IMR-90 (cell line): ENCODE measurements around the gene COX5B. TPM values are rescaled to one million over a fixed set of nuclear protein-coding genes. Genes with fewer than 3 reads are reported as not detected.

ENCODE experiments used
- ATAC-seq: fragments of 200-7000 bp; cut with Tn5 transposase; 2 replicates; pipeline ENCODE4 v1.9.1; 2020; ENCODE audit warnings: low read depth, mild to moderate bottlenecking, moderate library complexity
- BruUV-seq: library from RNA; stranded (reverse); fragments of 400-500 nt; replicated peaks from 2 replicates; lab custom pipeline; 2021; lab: Mats Ljungman, UMichigan
- CTCF ChIA-PET: fragments of 300-600 bp; formaldehyde crosslinking; extraction: SDS; loops from one replicate; lab custom pipeline; 2021; ENCODE audit warnings: antibody characterized with exemption; lab: Yijun Ruan, JAX
- POLR2A ChIA-PET: fragments of 300-600 bp; sonication (Branson Sonifier 250); formaldehyde crosslinking; loops from one replicate; lab custom pipeline; 2022; ENCODE audit warnings: antibody characterized with exemption; ENCODE audit not compliant: unreplicated experiment; lab: Charles Lee
- DNase-seq: peaks from one replicate; pipeline ENCODE4 v3.0.0; 2013
- H2AFZ ChIP-seq: replicated peaks from 2 replicates; pipeline ENCODE3; 2013; ENCODE audit warnings: low read length, mild to moderate bottlenecking; ENCODE audit not compliant: poor library complexity
- H2AK5ac ChIP-seq: 2 replicates; pipeline ENCODE4 v1.6.1; 2013; ENCODE audit warnings: low read depth, low read length, inconsistent platforms
- H2AK9ac ChIP-seq: replicated peaks from 2 replicates; pipeline ENCODE3; 2013; ENCODE audit warnings: mild to moderate bottlenecking, low read depth, low read length, moderate library complexity; ENCODE audit not compliant: poor library complexity
- H2BK120ac ChIP-seq: 2 replicates; pipeline ENCODE4 v1.6.1; 2013; ENCODE audit warnings: low read depth, low read length, inconsistent platforms
- H2BK15ac ChIP-seq: 3 replicates; pipeline ENCODE4 v1.6.1; 2013; ENCODE audit warnings: low read depth, low read length, inconsistent platforms
- H2BK20ac ChIP-seq: 2 replicates; pipeline ENCODE4 v1.6.1; 2013; ENCODE audit warnings: low read depth, mild to moderate bottlenecking, inconsistent platforms, low read length, moderate library complexity
- H2BK5ac ChIP-seq: 2 replicates; pipeline ENCODE4 v1.6.1; 2013; ENCODE audit warnings: mild to moderate bottlenecking, low read depth, low read length, inconsistent platforms; ENCODE audit not compliant: poor library complexity, severe bottlenecking
- H3K14ac ChIP-seq: replicated peaks from 2 replicates; pipeline ENCODE4 v1.6.1; 2013; ENCODE audit warnings: low read depth, low read length, inconsistent platforms
- H3K18ac ChIP-seq: 2 replicates; pipeline ENCODE4 v1.6.1; 2013; ENCODE audit warnings: low read depth, low read length, control low read depth
- H3K23ac ChIP-seq: 2 replicates; pipeline ENCODE4 v1.6.1; 2013; ENCODE audit warnings: low read depth, low read length, inconsistent platforms
- H3K27ac ChIP-seq: 2 replicates; pipeline ENCODE4 v1.5.1; 2013; ENCODE audit warnings: mild to moderate bottlenecking, control low read depth, low read length; ENCODE audit not compliant: insufficient read depth
- H3K27me3 ChIP-seq: 2 replicates; pipeline ENCODE4 v1.6.1; 2013; ENCODE audit warnings: low read length; ENCODE audit not compliant: control insufficient read depth, insufficient read depth
- H3K36me3 ChIP-seq: 2 replicates; pipeline ENCODE4 v1.6.1; 2013; ENCODE audit warnings: low read length, mixed read lengths; ENCODE audit not compliant: control insufficient read depth, insufficient read depth
- H3K4ac ChIP-seq: 2 replicates; pipeline ENCODE4 v1.6.1; 2013; ENCODE audit warnings: low read depth, low read length, inconsistent platforms
- H3K4me1 ChIP-seq: 2 replicates; pipeline ENCODE4 v1.6.1; 2013; ENCODE audit warnings: low read length, mixed read lengths; ENCODE audit not compliant: control insufficient read depth, insufficient read depth
- H3K4me2 ChIP-seq: 2 replicates; pipeline ENCODE4 v1.6.1; 2013; ENCODE audit warnings: low read depth, mild to moderate bottlenecking, control low read depth, low read length, moderate library complexity
- H3K4me3 ChIP-seq: 2 replicates; pipeline ENCODE4 v1.5.1; 2013; ENCODE audit warnings: low read depth, mild to moderate bottlenecking, control low read depth, low read length, moderate library complexity; ENCODE audit not compliant: insufficient read depth
- H3K56ac ChIP-seq: 2 replicates; pipeline ENCODE4 v1.6.1; 2013; ENCODE audit warnings: low read length, inconsistent platforms; ENCODE audit not compliant: insufficient read depth; ENCODE audit errors: extremely low read depth
- H3K79me1 ChIP-seq, 2 experiments: 2 replicates each; pipeline ENCODE4 v1.6.1; 2013; ENCODE audit warnings: low read length in 2 of 2, inconsistent platforms in 1 of 2, low read depth in 1 of 2
- H3K9ac ChIP-seq: 2 replicates; pipeline ENCODE4 v1.6.1; 2013; ENCODE audit warnings: low read depth, low read length, control low read depth
- H3K9me1 ChIP-seq: 2 replicates; pipeline ENCODE4 v1.6.1; 2013; ENCODE audit warnings: low read length, inconsistent platforms; ENCODE audit not compliant: insufficient read depth
- H3K9me3 ChIP-seq: 2 replicates; pipeline ENCODE4 v1.6.1; 2013; ENCODE audit warnings: low read length; ENCODE audit not compliant: control insufficient read depth, insufficient read depth
- H4K20me1 ChIP-seq: 2 replicates; pipeline ENCODE4 v1.6.1; 2013; ENCODE audit warnings: low read length, inconsistent platforms; ENCODE audit not compliant: insufficient read depth
- H4K5ac ChIP-seq: 2 replicates; pipeline ENCODE4 v1.6.1; 2013; ENCODE audit warnings: mild to moderate bottlenecking, low read depth, low read length, control low read depth
- H4K8ac ChIP-seq, 2 experiments: 2 replicates each; pipeline ENCODE4 v1.6.1; 2013; ENCODE audit warnings: low read depth in 2 of 2, low read length in 2 of 2, control low read depth in 1 of 2, inconsistent platforms in 1 of 2
- H4K91ac ChIP-seq: 2 replicates; pipeline ENCODE4 v1.6.1; 2013; ENCODE audit warnings: low read depth, low read length, inconsistent platforms; ENCODE audit not compliant: insufficient read depth
- CHD1 ChIP-seq: IDR thresholded peaks from 2 replicates; pipeline ENCODE4 v1.6.1; 2012; ENCODE audit warnings: low read depth, low read length, improper control_type of control experiment
- ELK1 ChIP-seq: fragments of 150-350 bp; IDR thresholded peaks from 2 replicates; pipeline ENCODE4 v1.6.1; 2016; ENCODE audit warnings: low read depth, mild to moderate bottlenecking, low read length, moderate library complexity, borderline replicate concordance
- RCOR1 ChIP-seq: IDR thresholded peaks from 2 replicates; pipeline ENCODE4 v1.6.1; 2012; ENCODE audit warnings: mild to moderate bottlenecking, low read length, improper control_type of control experiment; ENCODE audit not compliant: insufficient replicate concordance
- WGBS, 2 experiments: methylation state at CpG; one replicate each; pipeline versions ENCODE4 v1.1.5 to v1.1.7; 2013; ENCODE audit warnings: missing lambda C conversion rate in 2 of 2; ENCODE audit not compliant: insufficient read length in 1 of 2; ENCODE audit errors: extremely low coverage in 2 of 2; 5-methylcytosine and 5-hydroxymethylcytosine counted together
- dilution Hi-C: fragments of 300-500 bp; cut with HindIII; formaldehyde crosslinking; loops from one replicate; pipeline ENCODE4 v1.14.3; 2018; ENCODE audit warnings: low sequenced_read_pairs; ENCODE audit not compliant: unreplicated experiment
- in situ Hi-C: fragments of 300-500 bp; cut with MboI; formaldehyde crosslinking; loops from 3 replicates; pipeline ENCODE4 v1.14.3; 2019; ENCODE audit warnings: low sequenced_read_pairs, inconsistent platforms, mixed read lengths
- intact Hi-C: fragments of 100-400 bp; cut with micrococcal nuclease; formaldehyde crosslinking; loops from 2 replicates; pipeline ENCODE4 v1.10.0; 2022
- polyA plus RNA-seq, 3 experiments: library from polyadenylated mRNA; depleted of rRNA; stranded (reverse); fragments of >200 nt; gene quantifications; 2 replicates each; pipeline ENCODE4 v1.2.3, GENCODE V29; 2012; ENCODE audit warnings: low replicate concordance in 1 of 3
- total RNA-seq: library from RNA; depleted of rRNA; stranded (reverse); fragments of >200 nt; gene quantifications from 2 replicates; pipeline ENCODE4 v1.2.3, GENCODE V29; 2012

The COX5B gene
- total and polyA plus RNA-seq, 2 of the 4 experiments (the other 2 are of a cell fraction): 140 to 272 TPM

GRCh38 chr2:97660775-97661389 is 15.0 kb downstream of the COX5B start:
- intact Hi-C loops: no loop called here
- H3K4me2 ChIP-seq: no peak overlapping the region

More at GRCh38 chr2:97660775-97661389, 15.0 kb downstream of the COX5B start:
- peak overlapping the region; percentile 13; the same call in 1 of the 2 replicates for H2AK5ac ChIP-seq
- H2BK5ac ChIP-seq: no peak overlapping the region
- peak overlapping the region; percentile 66 for H2AK9ac ChIP-seq
- H3K9ac ChIP-seq: no peak overlapping the region
- peaks cover 9% of the 10 kb centered on the region for H3K4me1 ChIP-seq
- in situ Hi-C loops (loop anchor here (25.0 kb wide), 1 partner anchor 1599 kb away; no protein-coding TSS in a partner anchor), dilution Hi-C loops (no loop called here)
- peak overlapping the region; percentile 29 for H2AFZ ChIP-seq
- DNase-seq: peak; percentile 19
- peak overlapping the region; percentile 24 for H3K4ac ChIP-seq
- H3K36me3 ChIP-seq: peaks cover 31% of the 10 kb centered on the region
- H3K27ac ChIP-seq: no peak overlapping the region
- H3K56ac ChIP-seq: no peak overlapping the region
- no peaks in the 10 kb centered on the region for H3K9me3 ChIP-seq
- no peaks in the 10 kb centered on the region for H3K27me3 ChIP-seq
- H4K20me1 ChIP-seq: 0 out of 2 replicates have a peak, but pooled peaks cover 8% of the 10 kb centered on the region
- no peak overlapping the region for H3K18ac ChIP-seq
- H2BK20ac ChIP-seq: no peak overlapping the region
- H3K4me3 ChIP-seq: no peak overlapping the region
- H4K5ac ChIP-seq: no peak overlapping the region
- no peak for ATAC-seq
- ChIA-PET POLR2A (no interaction called here), CTCF (no interaction called here)
- no TSS peak for BruUV-seq
- no peak overlapping the region; the same call in 1 of the 2 replicates for H2BK120ac ChIP-seq
- TF ChIP-seq RCOR1 (no peak), CHD1 (no peak), ELK1 (no peak)
- H4K8ac ChIP-seq: peak overlapping the region in 1 of 2 experiments; percentile 5; a peak in 1 of 4 replicates
- no peak overlapping the region for H2BK15ac ChIP-seq
- H3K14ac ChIP-seq: no peak overlapping the region
- H3K9me1 ChIP-seq: peaks cover 11% of the 10 kb centered on the region
- peaks cover 12 to 49% of the 10 kb centered on the region in 2 experiments; a peak in 3 of 4 replicates for H3K79me1 ChIP-seq
- no peak overlapping the region for H4K91ac ChIP-seq
- 84% methylated on average over 10 of the region's 18 CpGs; no CpG with 5 or more reads in 1 of the 2 experiments for WGBS, 2 experiments
- no peak overlapping the region for H3K23ac ChIP-seq
